Measurements from ENCODE around the gene HPS5.

Gene HPS5

GRCh38 chr11:18233912-18234311, 88.0 kb downstream of the HPS5 start:
- TF ChIP-seq, protein P1, sequence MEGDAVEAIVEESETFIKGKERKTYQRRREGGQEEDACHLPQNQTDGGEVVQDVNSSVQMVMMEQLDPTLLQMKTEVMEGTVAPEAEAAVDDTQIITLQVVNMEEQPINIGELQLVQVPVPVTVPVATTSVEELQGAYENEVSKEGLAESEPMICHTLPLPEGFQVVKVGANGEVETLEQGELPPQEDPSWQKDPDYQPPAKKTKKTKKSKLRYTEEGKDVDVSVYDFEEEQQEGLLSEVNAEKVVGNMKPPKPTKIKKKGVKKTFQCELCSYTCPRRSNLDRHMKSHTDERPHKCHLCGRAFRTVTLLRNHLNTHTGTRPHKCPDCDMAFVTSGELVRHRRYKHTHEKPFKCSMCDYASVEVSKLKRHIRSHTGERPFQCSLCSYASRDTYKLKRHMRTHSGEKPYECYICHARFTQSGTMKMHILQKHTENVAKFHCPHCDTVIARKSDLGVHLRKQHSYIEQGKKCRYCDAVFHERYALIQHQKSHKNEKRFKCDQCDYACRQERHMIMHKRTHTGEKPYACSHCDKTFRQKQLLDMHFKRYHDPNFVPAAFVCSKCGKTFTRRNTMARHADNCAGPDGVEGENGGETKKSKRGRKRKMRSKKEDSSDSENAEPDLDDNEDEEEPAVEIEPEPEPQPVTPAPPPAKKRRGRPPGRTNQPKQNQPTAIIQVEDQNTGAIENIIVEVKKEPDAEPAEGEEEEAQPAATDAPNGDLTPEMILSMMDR (IDR thresholded peaks at IDR 0.05; ENCODE audit: low read depth, low read length): no peak
- no peak for TF ChIP-seq MYC (IDR thresholded peaks at IDR 0.05; ENCODE audit: low read depth, low read length)
- no peak for TF ChIP-seq POLR2A (IDR thresholded peaks at IDR 0.05; ENCODE audit: extremely low read depth, insufficient read length)
- TF ChIP-seq MAX (IDR thresholded peaks at IDR 0.05; ENCODE audit: low read depth, low read length): no peak
- DNase-seq (ENCODE audit: low read depth): no peak
- no peak overlapping the region for H3K4me3 ChIP-seq (ENCODE audit: low read depth, low read length)

DNA sequence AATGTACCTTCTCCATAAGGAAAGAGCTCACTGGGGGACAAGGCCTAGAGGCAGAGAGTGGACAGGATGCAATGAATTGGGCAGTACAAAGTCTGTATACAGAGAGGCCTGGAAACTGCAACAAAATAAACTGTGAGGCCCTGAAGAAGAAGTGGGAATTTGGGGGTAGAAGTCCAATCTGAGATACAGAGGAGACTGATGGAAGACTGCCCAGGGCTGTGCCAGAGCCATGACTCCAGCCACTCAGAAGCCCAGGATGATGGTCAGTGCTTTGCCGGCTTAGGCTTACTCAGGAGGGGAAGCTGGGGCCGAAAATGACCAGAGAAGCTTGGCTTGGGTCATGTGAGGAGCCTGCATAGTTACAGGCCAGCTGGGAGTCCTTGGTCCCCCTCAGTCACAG, 91.1 kb downstream of the HPS5 start:
- DNase-seq (ENCODE audit: low read depth): no peak

DNA sequence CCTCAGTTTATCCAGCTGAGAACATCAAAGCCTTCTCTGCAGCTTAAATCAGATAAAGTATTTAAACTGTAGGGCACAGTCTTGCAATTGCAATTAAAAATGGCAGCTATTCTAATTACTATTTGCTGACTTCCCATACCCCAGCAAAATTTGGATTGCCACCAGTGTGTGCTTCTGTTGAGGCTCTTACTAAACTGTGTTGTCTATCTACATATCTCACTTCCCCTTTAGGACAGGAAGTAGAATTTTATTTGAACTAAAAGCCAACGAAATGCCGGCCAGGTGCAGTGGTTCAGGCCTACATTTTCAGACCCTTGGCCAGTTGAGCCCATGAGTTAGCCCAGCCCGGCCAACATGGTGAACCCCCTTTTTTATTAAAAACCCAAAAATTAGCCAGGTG, 92.4 kb downstream of the HPS5 start:
- H3K4me3 ChIP-seq (ENCODE audit: low read depth, low read length): no peak overlapping the region
- peak; percentile 12 for DNase-seq (ENCODE audit: low read depth)
- TF ChIP-seq POLR2A (IDR thresholded peaks at IDR 0.05; ENCODE audit: extremely low read depth, insufficient read length): no peak
- TF ChIP-seq MAX (IDR thresholded peaks at IDR 0.05; ENCODE audit: low read depth, low read length): no peak
- TF ChIP-seq, protein P1 (IDR thresholded peaks at IDR 0.05; ENCODE audit: low read depth, low read length): no peak
- TF ChIP-seq MYC (IDR thresholded peaks at IDR 0.05; ENCODE audit: low read depth, low read length): no peak

More for the DNA sequence above, 91.1 kb downstream of the HPS5 start:
- TF ChIP-seq POLR2A (IDR thresholded peaks at IDR 0.05; ENCODE audit: extremely low read depth, insufficient read length) (no peak), MYC (IDR thresholded peaks at IDR 0.05; ENCODE audit: low read depth, low read length) (no peak)
- TF ChIP-seq, protein P1 (IDR thresholded peaks at IDR 0.05; ENCODE audit: low read depth, low read length): no peak
- H3K4me3 ChIP-seq (ENCODE audit: low read depth, low read length): no peak overlapping the region
